Kidney epithelial cell (primary cell): ENCODE data around the gene DNAJC10. TPM values are rescaled to one million over a fixed set of nuclear protein-coding genes. Genes with fewer than 3 reads are reported as not detected.

Experiments used
- DNase-seq: peaks from one replicate; pipeline ENCODE4 v3.0.0-alpha.2; 2010; ENCODE audit warnings: low read depth
- H3K27me3 ChIP-seq: 2 replicates; pipeline ENCODE4 v1.6.0; 2011; ENCODE audit warnings: low read length; ENCODE audit not compliant: control insufficient read depth, insufficient read depth
- H3K36me3 ChIP-seq: 2 replicates; pipeline ENCODE4 v1.5.1; 2011; ENCODE audit warnings: low read length; ENCODE audit not compliant: control insufficient read depth, insufficient read depth
- H3K4me3 ChIP-seq: 2 replicates; pipeline ENCODE4 v1.5.1; 2011; ENCODE audit warnings: low read depth, mild to moderate bottlenecking, control low read depth, low read length
- total RNA-seq: library from RNA; depleted of rRNA; stranded (reverse); fragments of >200 nt; gene quantifications from 2 replicates; pipeline ENCODE4 v1.2.3, GENCODE V29; 2015
- TF ChIP-seq, protein P1 (sequence below): IDR thresholded peaks from 2 replicates; pipeline ENCODE4 v1.5.1; 2011; ENCODE audit warnings: mild to moderate bottlenecking, moderate library complexity, low read length, control low read depth, inconsistent platforms; ENCODE audit not compliant: insufficient read depth, poor library complexity, severe bottlenecking

Gene DNAJC10
- total RNA-seq, 1 donor from 2014 or later = 171 TPM

DNA sequence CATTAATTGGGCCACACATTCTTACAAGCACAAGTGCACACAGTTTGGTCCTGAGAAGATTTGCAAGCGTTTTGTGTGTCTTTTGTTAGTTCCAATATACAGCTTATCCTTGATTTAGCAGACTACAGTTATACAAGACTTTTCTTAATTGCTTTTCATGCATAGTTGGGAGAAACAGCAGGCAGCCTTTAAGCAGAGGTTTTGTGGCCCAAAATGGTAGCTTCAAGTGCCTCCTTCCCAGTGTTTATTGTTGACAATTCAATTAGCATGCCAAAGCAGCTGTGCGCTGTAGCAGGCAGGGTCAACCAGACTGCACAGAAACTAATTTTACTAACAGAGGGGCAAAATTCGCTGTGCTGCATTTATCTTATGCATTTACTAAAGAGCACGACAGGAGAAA is 102.9 kb downstream of the DNAJC10 start:
- Histone ChIP-seq H3K4me3 (no peak overlapping the region), H3K27me3 (no peaks in the 10 kb centered on the region), H3K36me3 (no peaks in the 10 kb centered on the region)
- no peak for DNase-seq
- TF ChIP-seq, protein P1, sequence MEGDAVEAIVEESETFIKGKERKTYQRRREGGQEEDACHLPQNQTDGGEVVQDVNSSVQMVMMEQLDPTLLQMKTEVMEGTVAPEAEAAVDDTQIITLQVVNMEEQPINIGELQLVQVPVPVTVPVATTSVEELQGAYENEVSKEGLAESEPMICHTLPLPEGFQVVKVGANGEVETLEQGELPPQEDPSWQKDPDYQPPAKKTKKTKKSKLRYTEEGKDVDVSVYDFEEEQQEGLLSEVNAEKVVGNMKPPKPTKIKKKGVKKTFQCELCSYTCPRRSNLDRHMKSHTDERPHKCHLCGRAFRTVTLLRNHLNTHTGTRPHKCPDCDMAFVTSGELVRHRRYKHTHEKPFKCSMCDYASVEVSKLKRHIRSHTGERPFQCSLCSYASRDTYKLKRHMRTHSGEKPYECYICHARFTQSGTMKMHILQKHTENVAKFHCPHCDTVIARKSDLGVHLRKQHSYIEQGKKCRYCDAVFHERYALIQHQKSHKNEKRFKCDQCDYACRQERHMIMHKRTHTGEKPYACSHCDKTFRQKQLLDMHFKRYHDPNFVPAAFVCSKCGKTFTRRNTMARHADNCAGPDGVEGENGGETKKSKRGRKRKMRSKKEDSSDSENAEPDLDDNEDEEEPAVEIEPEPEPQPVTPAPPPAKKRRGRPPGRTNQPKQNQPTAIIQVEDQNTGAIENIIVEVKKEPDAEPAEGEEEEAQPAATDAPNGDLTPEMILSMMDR = no peak

DNA sequence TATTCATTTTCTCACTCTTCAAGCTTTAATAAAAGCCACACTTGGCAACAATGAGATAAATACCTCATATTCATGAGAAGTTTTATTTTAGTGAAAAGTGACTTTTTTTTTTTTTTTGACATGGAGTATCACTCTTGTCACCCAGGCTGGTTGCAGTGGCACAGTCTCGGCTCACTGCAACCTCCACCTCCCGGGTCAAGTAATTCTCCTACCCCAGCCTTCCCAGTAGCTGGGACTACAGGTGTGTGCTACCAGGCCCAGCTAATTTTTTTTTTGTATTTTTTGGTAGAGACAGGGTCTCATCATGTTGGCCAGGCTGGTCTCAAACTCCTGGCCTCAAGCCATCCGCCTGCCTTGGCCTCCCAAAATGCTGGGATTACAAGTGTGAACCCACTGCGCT is 103.4 kb downstream of the DNAJC10 start:
- no peak overlapping the region for H3K4me3 ChIP-seq
- H3K27me3 ChIP-seq = no peaks in the 10 kb centered on the region
- no peaks in the 10 kb centered on the region for H3K36me3 ChIP-seq
- DNase-seq = no peak
- TF ChIP-seq, protein P1 = no peak

DNA sequence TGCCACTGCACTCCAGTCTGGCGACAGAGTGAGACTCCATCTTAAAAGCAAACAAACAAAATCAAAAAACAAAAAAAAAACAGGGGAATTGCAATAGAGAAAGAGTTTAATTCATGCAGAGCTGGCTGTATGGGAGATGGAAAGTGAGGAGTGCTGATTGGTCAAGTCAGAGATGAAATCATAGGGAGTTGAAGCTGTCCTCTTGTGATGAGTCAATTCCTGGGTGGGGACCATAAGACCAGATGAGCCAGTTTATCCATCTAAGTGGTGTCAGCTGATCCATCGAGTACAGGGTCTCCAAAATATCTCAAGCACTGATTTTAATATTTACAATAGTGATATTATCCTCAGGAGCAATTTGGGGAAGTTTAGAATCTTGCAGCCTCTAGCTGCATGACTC is 105.1 kb downstream of the DNAJC10 start:
- Histone ChIP-seq H3K36me3 (no peaks in the 10 kb centered on the region), H3K27me3 (no peaks in the 10 kb centered on the region), H3K4me3 (no peak overlapping the region)
- DNase-seq = no peak
- TF ChIP-seq, protein P1 = no peak

DNA sequence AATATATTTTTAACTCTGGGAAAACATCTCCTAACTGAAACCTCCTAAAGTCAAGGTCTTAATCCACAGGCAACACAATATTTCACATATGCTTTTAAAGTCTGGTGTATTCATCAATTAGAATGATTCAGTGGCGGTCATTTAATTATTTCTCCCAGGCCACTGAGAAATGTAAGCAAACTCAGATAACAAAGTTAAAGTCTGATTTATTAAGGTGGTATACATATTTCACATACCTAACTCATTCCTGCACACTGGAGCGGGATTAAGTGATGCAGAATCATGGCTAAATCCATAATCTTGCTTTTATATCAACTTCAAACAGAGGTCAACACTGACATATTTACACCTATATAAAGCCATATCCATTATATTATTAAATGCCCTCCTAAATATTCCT is 106.7 kb downstream of the DNAJC10 start:
- H3K36me3 ChIP-seq = no peaks in the 10 kb centered on the region
- H3K27me3 ChIP-seq = no peaks in the 10 kb centered on the region
- no peak for DNase-seq
- no peak overlapping the region for H3K4me3 ChIP-seq
- TF ChIP-seq, protein P1 = no peak

DNA sequence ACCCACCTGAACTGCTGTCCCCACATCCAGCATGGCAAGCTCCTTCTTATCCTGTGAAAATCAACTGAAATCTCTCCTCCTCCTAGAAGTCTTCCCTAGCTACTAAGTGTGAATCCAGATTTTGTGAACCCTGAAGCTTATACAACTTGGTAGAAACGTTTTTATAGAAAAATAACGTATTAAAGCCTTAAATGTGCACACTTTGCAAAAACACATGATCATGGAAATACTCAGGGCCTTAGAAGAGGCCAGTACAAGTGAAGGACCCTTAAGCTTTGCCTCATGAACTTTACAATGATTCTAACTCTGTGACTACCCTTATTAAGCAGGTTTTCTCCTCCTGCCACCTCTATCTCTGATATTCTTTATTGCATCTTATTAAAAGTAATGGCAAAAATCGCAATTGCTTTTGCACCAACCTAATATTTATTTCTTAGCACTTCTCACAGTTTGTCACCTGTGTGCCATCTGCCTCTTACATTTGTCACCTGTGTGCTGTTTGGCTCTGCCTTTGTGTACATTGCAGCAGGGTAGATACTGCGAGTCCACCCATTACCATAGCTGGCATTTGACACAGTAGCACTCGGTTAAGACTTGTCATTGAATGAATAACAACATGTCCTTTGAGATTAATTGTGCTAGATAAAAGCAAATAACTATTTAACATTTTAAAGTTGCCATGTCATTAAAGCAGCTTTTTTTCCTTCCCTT is 108.2 kb downstream of the DNAJC10 start:
- TF ChIP-seq, protein P1 = no peak
- Histone ChIP-seq H3K27me3 (no peaks in the 10 kb centered on the region), H3K4me3 (no peak overlapping the region), H3K36me3 (no peaks in the 10 kb centered on the region)
- DNase-seq = no peak

DNA sequence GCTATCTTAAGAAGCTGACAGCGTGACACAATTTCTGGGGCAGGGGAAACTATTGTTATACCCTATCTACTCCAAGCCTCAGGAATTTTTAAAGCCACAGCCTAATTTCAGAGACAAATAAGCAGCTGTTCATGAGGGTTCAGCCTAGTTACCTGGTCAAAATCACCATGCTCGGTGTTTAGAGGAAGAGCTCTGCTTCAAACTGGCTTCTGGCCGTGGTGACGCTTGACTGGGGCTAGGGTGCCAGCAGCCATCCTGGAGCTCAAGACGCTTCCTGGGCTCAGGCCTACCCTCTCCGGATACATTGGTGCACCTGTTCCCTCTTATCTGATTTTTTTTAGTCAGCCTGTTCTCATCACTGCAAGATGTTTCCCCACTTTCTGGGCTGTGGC is 108.7 kb downstream of the DNAJC10 start:
- DNase-seq = no peak
- Histone ChIP-seq H3K36me3 (no peaks in the 10 kb centered on the region), H3K27me3 (no peaks in the 10 kb centered on the region), H3K4me3 (no peak overlapping the region)
- TF ChIP-seq, protein P1 = no peak
